ENCODE measurements around the gene GLIPR1L2. TPM values are rescaled to one million over a fixed set of nuclear protein-coding genes. Genes with fewer than 3 reads are reported as not detected.
"Not testable (repeated sequence)": the region's sequence is repeated elsewhere in the genome, so short reads cannot be mapped to it uniquely, and the experiment has no call there.

The GLIPR1L2 gene
- total and polyA plus RNA-seq, 2 experiments from 2014 or later = 0.08 TPM; not detected in 1

GRCh38 chr12:75439930-75440329 is 49.0 kb downstream of the GLIPR1L2 start:
- Mint-ChIP-seq H3K4me1 (no peaks in the 10 kb centered on the region; the same call in 2 of the 3 replicates), H3K27ac (no peak overlapping the region), H3K9me3 (peaks cover 43% of the 10 kb centered on the region), H3K36me3 (ENCODE audit: low read depth) (peaks cover 19% of the 10 kb centered on the region), H3K4me3 (no peak overlapping the region), H3K27me3 (ENCODE audit: insufficient read depth, low read depth, poor library complexity) (peaks cover 5% of the 10 kb centered on the region)
- H3K4me3 ChIP-seq = no peak overlapping the region
- DNase-seq (ENCODE audit: low spot score) = no peak
- TF ChIP-seq, protein P1, sequence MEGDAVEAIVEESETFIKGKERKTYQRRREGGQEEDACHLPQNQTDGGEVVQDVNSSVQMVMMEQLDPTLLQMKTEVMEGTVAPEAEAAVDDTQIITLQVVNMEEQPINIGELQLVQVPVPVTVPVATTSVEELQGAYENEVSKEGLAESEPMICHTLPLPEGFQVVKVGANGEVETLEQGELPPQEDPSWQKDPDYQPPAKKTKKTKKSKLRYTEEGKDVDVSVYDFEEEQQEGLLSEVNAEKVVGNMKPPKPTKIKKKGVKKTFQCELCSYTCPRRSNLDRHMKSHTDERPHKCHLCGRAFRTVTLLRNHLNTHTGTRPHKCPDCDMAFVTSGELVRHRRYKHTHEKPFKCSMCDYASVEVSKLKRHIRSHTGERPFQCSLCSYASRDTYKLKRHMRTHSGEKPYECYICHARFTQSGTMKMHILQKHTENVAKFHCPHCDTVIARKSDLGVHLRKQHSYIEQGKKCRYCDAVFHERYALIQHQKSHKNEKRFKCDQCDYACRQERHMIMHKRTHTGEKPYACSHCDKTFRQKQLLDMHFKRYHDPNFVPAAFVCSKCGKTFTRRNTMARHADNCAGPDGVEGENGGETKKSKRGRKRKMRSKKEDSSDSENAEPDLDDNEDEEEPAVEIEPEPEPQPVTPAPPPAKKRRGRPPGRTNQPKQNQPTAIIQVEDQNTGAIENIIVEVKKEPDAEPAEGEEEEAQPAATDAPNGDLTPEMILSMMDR (conservative IDR thresholded peaks at IDR 0.05; ENCODE audit: low read depth in 2 of 2) = no peak
- TF ChIP-seq NANOG (IDR thresholded peaks at IDR 0.05; ENCODE audit: borderline replicate concordance) (no peak), EZH2 (IDR thresholded peaks at IDR 0.05; ENCODE audit: low read depth, unreplicated experiment) (no peak), JUNB (IDR thresholded peaks at IDR 0.05; ENCODE audit: unreplicated experiment) (no peak)
- H3K4me2 ChIP-seq = no peak overlapping the region
- H3K79me2 ChIP-seq (replicated peaks; ENCODE audit: insufficient read depth) = no peaks in the 10 kb centered on the region
- no peaks in the 10 kb centered on the region for H3F3A ChIP-seq (replicated peaks; ENCODE audit: low read depth)
- H4K20me1 ChIP-seq (replicated peaks; ENCODE audit: insufficient read depth) = no peaks in the 10 kb centered on the region
- no peak overlapping the region for H2AFZ ChIP-seq
- H3K27me3 ChIP-seq (ENCODE audit: insufficient read depth) = no peaks in the 10 kb centered on the region
- H3K4me1 ChIP-seq (ENCODE audit: insufficient read depth) = no peaks in the 10 kb centered on the region
- no peak for ATAC-seq
- peaks cover 14% of the 10 kb centered on the region; the same call in 1 of the 2 replicates for H3K9me2 ChIP-seq (ENCODE audit: insufficient read depth)
- H3K27ac ChIP-seq (ENCODE audit: low read depth) = no peak overlapping the region
- no peaks in the 10 kb centered on the region; the same call in none of the 2 replicates for H3K36me3 ChIP-seq (ENCODE audit: insufficient read depth)

- not testable (repeated sequence) for H4K20me1 ChIP-seq (replicated peaks; ENCODE audit: insufficient read depth); H3K4me2 ChIP-seq; ATAC-seq; H3K4me3 ChIP-seq; H3K79me2 ChIP-seq (replicated peaks; ENCODE audit: insufficient read depth); H3K27me3 Mint-ChIP-seq (ENCODE audit: insufficient read depth, low read depth, poor library complexity); H3K4me1 Mint-ChIP-seq; H3K27ac ChIP-seq (ENCODE audit: low read depth); DNase-seq (ENCODE audit: low spot score); H3K36me3 ChIP-seq (ENCODE audit: insufficient read depth); H3K27me3 ChIP-seq (ENCODE audit: insufficient read depth); H3K4me1 ChIP-seq (ENCODE audit: insufficient read depth); H3K4me3 Mint-ChIP-seq; H3K36me3 Mint-ChIP-seq (ENCODE audit: low read depth); H3F3A ChIP-seq (replicated peaks; ENCODE audit: low read depth); H2AFZ ChIP-seq; H3K27ac Mint-ChIP-seq
- peaks cover 14% of the 10 kb centered on the region; the same call in 1 of the 2 replicates for H3K9me2 ChIP-seq (ENCODE audit: insufficient read depth)
- H3K9me3 Mint-ChIP-seq = peaks cover 25% of the 10 kb centered on the region
These were observed 51.0 kb downstream of the GLIPR1L2 start for GRCh38 chr12:75441687-75442449.

DNA sequence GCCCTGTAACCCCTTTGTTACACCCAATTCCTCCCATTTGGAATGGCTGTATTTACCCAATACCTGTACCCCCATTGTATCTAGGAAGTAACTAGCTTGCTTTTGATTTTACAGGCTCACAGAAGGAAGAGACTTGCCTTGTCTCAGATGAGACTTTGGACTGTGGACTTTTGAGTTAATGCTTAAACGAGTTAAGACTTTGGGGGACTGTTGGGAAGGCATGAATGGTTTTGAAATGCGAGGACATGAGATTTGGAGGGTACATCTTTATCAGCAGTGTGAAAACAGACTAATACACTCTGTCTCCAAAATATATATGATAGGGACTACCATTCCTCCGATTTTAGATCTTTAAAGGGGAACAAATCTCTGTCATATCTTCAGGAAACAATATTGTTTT is 51.6 kb downstream of the GLIPR1L2 start:
- not testable (repeated sequence) for H3K36me3 ChIP-seq (ENCODE audit: insufficient read depth); ATAC-seq; H2AFZ ChIP-seq; H3K79me2 ChIP-seq (replicated peaks; ENCODE audit: insufficient read depth); H4K20me1 ChIP-seq (replicated peaks; ENCODE audit: insufficient read depth); DNase-seq (ENCODE audit: low spot score); H3K4me1 Mint-ChIP-seq; H3K27me3 Mint-ChIP-seq (ENCODE audit: insufficient read depth, low read depth, poor library complexity); H3K4me2 ChIP-seq; H3K4me3 Mint-ChIP-seq; H3K27ac Mint-ChIP-seq; H3K27me3 ChIP-seq (ENCODE audit: insufficient read depth); H3F3A ChIP-seq (replicated peaks; ENCODE audit: low read depth); H3K4me3 ChIP-seq; H3K4me1 ChIP-seq (ENCODE audit: insufficient read depth); H3K36me3 Mint-ChIP-seq (ENCODE audit: low read depth); H3K27ac ChIP-seq (ENCODE audit: low read depth)
- H3K9me3 Mint-ChIP-seq = peaks cover 24% of the 10 kb centered on the region
- peaks cover 14% of the 10 kb centered on the region; the same call in 1 of the 2 replicates for H3K9me2 ChIP-seq (ENCODE audit: insufficient read depth)

All from GM23338 (cell line).